Retinal pigment epithelial cell (primary cell): ENCODE results near the gene MMS22L.

ENCODE experiments used
- DNase-seq: peaks from one replicate; pipeline ENCODE4 v3.0.0-alpha.2; 2010; ENCODE audit warnings: low read depth
- H3K4me3 ChIP-seq: 2 replicates; pipeline ENCODE4 v1.5.1; 2011; ENCODE audit warnings: mild to moderate bottlenecking, low read length, control low read depth, moderate library complexity
- CTCF ChIP-seq: conservative IDR thresholded peaks from 2 replicates; pipeline ENCODE4 v1.5.1; 2011; ENCODE audit warnings: low read depth, low read length, control low read depth, inconsistent platforms

The MMS22L gene

GRCh38 chr6:97205966-97206365, 77.0 kb downstream of the MMS22L start:
- no peak for TF ChIP-seq CTCF
- no peak for DNase-seq
- no peak overlapping the region for H3K4me3 ChIP-seq

- TF ChIP-seq CTCF = no peak
- peak; percentile 56 for DNase-seq
- no peak overlapping the region for H3K4me3 ChIP-seq
Observed at GRCh38 chr6:97203343-97203742, 79.7 kb downstream of the MMS22L start.

GRCh38 chr6:97198046-97198565, 84.9 kb downstream of the MMS22L start:
- TF ChIP-seq CTCF = no peak
- no peak overlapping the region for H3K4me3 ChIP-seq
- no peak for DNase-seq

GRCh38 chr6:97195117-97195516, 87.9 kb downstream of the MMS22L start:
- peak; percentile 32 for DNase-seq
- H3K4me3 ChIP-seq = no peak overlapping the region
- no peak for TF ChIP-seq CTCF

GRCh38 chr6:97189767-97190166, 93.2 kb downstream of the MMS22L start:
- DNase-seq = no peak
- no peak for TF ChIP-seq CTCF
- no peak overlapping the region for H3K4me3 ChIP-seq

- DNase-seq = no peak
- no peak overlapping the region for H3K4me3 ChIP-seq
- no peak for TF ChIP-seq CTCF
Observed at GRCh38 chr6:97187951-97188350, 95.1 kb downstream of the MMS22L start.

GRCh38 chr6:97186416-97186999, 96.5 kb downstream of the MMS22L start:
- DNase-seq = no peak
- no peak overlapping the region for H3K4me3 ChIP-seq
- peak; percentile 92 for TF ChIP-seq CTCF
